Measurements from ENCODE around the gene DSCAML1.

GRCh38 chr11:117587416-117587815 is 209.6 kb downstream of the DSCAML1 start:
- TF ChIP-seq EZH2 (IDR thresholded peaks at IDR 0.05; ENCODE audit: insufficient read depth, poor library complexity, severe bottlenecking) (no peak), EZH2phosphoT487 (IDR thresholded peaks at IDR 0.05; ENCODE audit: insufficient read depth, low read depth) (no peak)
